KMS-11 (cell line): Measurements from ENCODE around the gene ABLIM1.

Experiments
- H2AFZ ChIP-seq: fragments of 200-600 bp; sonication (generic); 2 replicates; pipeline ENCODE4 v1.6.1; 2016; ENCODE audit warnings: antibody characterized with exemption, mixed run types, low read depth
- H3K27ac ChIP-seq: fragments of 200-600 bp; sonication (generic); 2 replicates; pipeline ENCODE4 v1.6.1; 2016; ENCODE audit warnings: mild to moderate bottlenecking, mixed run types
- H3K27me3 ChIP-seq: fragments of 200-600 bp; sonication (generic); 2 replicates; pipeline ENCODE4 v1.6.1; 2017; ENCODE audit warnings: mild to moderate bottlenecking, low read depth, mixed run types, moderate library complexity; ENCODE audit not compliant: insufficient read depth
- H3K36me3 ChIP-seq: fragments of 200-600 bp; sonication (generic); 2 replicates; pipeline ENCODE4 v1.6.1; 2017; ENCODE audit warnings: mild to moderate bottlenecking, mixed run types; ENCODE audit not compliant: insufficient read depth
- H3K4me1 ChIP-seq: fragments of 200-600 bp; sonication (generic); 2 replicates; pipeline ENCODE4 v1.6.1; 2016; ENCODE audit warnings: mild to moderate bottlenecking, low read depth, mixed run types; ENCODE audit not compliant: poor library complexity, severe bottlenecking
- H3K4me2 ChIP-seq: fragments of 200-600 bp; sonication (generic); 2 replicates; pipeline ENCODE4 v1.7.0; 2016; ENCODE audit warnings: mild to moderate bottlenecking, mixed run types
- H3K4me3 ChIP-seq: fragments of 200-600 bp; sonication (generic); IDR thresholded peaks from 2 replicates; pipeline ENCODE4 v1.6.1; 2017; ENCODE audit warnings: low read depth, low read length, mixed read lengths; ENCODE audit not compliant: insufficient read depth
- H3K79me2 ChIP-seq: fragments of 200-600 bp; sonication (generic); 2 replicates; pipeline ENCODE4 v1.6.1; 2016; ENCODE audit warnings: low read depth, mixed run types; ENCODE audit not compliant: insufficient read depth
- H3K9ac ChIP-seq: fragments of 200-600 bp; sonication (generic); 2 replicates; pipeline ENCODE4 v1.6.1; 2016; ENCODE audit warnings: mild to moderate bottlenecking, mixed run types
- H4K20me1 ChIP-seq: fragments of 200-600 bp; sonication (generic); 2 replicates; pipeline ENCODE4 v1.6.1; 2016; ENCODE audit warnings: mild to moderate bottlenecking, mixed run types; ENCODE audit not compliant: insufficient read depth
- TF ChIP-seq, protein P1 (sequence below): fragments of 200-600 bp; sonication (generic); conservative IDR thresholded peaks from 2 replicates; pipeline ENCODE4 v1.6.1; 2017; ENCODE audit warnings: low read depth, mild to moderate bottlenecking, antibody characterized with exemption, low read length, moderate library complexity, mixed read lengths

Gene ABLIM1

DNA sequence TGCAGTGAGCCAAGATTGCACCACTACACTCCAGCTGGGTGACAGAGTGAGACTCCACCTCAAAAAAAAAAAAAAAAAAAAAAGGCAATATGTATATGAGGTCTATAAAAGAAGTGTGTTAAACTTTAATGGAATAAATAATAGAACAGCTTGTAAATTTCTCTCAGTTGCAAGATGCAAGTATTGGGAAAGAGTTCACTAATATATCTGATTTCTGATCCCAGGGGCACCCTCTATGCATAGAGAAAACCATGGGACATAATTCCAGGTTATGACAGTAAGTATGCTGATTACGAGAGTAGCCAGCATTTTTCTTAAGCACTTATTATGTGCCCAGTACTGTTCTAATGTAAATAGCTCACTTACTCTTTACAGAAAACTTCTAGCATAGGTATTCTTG lies 187.7 kb downstream of the ABLIM1 start:
- no peaks in the 10 kb centered on the region for H3K27me3 ChIP-seq
- TF ChIP-seq, protein P1, sequence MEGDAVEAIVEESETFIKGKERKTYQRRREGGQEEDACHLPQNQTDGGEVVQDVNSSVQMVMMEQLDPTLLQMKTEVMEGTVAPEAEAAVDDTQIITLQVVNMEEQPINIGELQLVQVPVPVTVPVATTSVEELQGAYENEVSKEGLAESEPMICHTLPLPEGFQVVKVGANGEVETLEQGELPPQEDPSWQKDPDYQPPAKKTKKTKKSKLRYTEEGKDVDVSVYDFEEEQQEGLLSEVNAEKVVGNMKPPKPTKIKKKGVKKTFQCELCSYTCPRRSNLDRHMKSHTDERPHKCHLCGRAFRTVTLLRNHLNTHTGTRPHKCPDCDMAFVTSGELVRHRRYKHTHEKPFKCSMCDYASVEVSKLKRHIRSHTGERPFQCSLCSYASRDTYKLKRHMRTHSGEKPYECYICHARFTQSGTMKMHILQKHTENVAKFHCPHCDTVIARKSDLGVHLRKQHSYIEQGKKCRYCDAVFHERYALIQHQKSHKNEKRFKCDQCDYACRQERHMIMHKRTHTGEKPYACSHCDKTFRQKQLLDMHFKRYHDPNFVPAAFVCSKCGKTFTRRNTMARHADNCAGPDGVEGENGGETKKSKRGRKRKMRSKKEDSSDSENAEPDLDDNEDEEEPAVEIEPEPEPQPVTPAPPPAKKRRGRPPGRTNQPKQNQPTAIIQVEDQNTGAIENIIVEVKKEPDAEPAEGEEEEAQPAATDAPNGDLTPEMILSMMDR = no peak
- no peak overlapping the region for H3K9ac ChIP-seq
- H4K20me1 ChIP-seq = no peaks in the 10 kb centered on the region
- H3K4me3 ChIP-seq = no peak overlapping the region
- peaks cover 9% of the 10 kb centered on the region for H3K4me1 ChIP-seq
- H3K27ac ChIP-seq = no peak overlapping the region
- no peak overlapping the region for H2AFZ ChIP-seq
- no peak overlapping the region for H3K4me2 ChIP-seq
- H3K36me3 ChIP-seq = no peaks in the 10 kb centered on the region
- H3K79me2 ChIP-seq = no peaks in the 10 kb centered on the region

DNA sequence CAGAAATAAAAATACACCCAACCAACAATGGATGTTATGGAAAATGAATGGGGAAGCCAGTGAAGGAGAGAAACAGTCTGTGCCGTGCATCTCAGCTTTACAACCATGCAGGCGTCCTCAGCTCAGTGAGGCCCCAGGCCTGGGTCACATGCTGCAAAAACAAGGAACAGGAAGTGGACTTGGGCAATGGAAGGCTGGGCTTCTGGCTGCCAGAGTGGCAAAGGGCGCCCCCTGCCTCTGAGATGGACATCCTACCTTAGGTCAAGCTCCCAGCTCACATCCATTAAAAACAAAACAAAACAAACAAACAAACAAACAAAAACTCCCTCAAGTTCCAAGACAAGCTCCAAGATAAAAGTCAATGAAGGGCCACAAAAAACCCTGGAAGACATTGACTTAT lies 199.1 kb downstream of the ABLIM1 start:
- Histone ChIP-seq H2AFZ (no peak overlapping the region), H3K27me3 (no peaks in the 10 kb centered on the region), H3K9ac (no peak overlapping the region), H4K20me1 (no peaks in the 10 kb centered on the region), H3K79me2 (no peaks in the 10 kb centered on the region), H3K27ac (no peak overlapping the region), H3K4me1 (no peaks in the 10 kb centered on the region), H3K4me3 (no peak overlapping the region), H3K4me2 (no peak overlapping the region), H3K36me3 (no peaks in the 10 kb centered on the region)
- TF ChIP-seq, protein P1 = peak; percentile 65

DNA sequence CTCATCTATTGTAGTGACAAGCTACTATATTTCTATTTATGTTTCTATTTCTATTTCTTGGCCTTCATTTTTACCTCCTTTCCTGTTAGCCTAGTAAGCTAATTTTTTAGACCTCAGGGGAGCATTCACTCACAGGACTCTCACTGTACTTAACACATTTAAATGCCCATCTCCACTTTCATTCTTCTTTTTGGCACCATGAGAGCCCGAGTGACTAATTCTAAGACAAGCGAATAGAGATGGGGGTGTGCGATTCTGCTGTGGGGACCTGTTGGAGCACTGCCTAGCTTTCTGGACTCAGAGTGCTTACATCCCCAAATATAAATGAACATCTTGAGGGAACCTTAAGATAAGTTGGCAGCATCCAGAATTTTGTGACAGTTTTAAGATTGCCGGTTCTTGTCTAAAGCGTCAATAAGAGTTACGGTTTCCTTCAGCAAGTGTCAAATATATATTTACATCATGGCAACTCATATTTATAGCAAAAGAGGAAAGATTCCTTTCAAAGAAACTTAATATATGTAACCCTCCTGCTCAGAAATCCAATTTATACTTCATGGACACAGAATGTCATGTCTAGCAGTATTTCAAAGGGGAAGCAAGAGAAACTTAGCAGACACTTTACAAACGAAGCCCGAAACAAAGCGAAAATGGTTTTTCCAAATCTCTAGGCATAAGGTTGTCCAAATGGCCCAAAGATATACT lies 199.7 kb downstream of the ABLIM1 start:
- no peaks in the 10 kb centered on the region for H4K20me1 ChIP-seq
- no peak overlapping the region for H3K9ac ChIP-seq
- H2AFZ ChIP-seq = no peak overlapping the region
- H3K36me3 ChIP-seq = no peaks in the 10 kb centered on the region
- H3K4me2 ChIP-seq = no peak overlapping the region
- no peaks in the 10 kb centered on the region for H3K27me3 ChIP-seq
- no peaks in the 10 kb centered on the region for H3K79me2 ChIP-seq
- TF ChIP-seq, protein P1 = no peak
- H3K4me3 ChIP-seq = no peak overlapping the region
- no peak overlapping the region for H3K27ac ChIP-seq
- no peaks in the 10 kb centered on the region for H3K4me1 ChIP-seq

DNA sequence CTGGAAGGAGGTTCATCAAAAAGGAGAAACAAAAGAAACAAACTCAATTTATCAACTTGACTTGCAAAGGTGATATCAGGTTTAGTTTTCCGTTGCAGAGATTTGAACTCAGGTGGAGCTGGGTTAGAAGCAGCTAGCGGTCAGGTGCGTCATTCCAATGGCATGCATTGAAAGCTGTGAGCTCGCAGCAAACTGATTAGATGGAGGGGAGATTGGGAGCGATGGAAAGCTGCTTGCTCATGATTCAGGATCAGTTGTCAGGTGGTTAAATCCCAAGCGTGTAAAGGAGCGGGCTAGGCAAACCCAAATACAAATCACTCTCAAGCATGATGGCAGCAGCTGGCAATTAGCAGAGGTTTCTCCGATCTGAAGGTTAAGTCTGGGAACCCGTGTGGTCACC lies 204.5 kb downstream of the ABLIM1 start:
- peaks cover 6% of the 10 kb centered on the region for H3K4me1 ChIP-seq
- no peak overlapping the region for H3K27ac ChIP-seq
- no peaks in the 10 kb centered on the region for H3K79me2 ChIP-seq
- no peak overlapping the region for H3K9ac ChIP-seq
- H3K36me3 ChIP-seq = no peaks in the 10 kb centered on the region
- TF ChIP-seq, protein P1 = no peak
- no peak overlapping the region for H3K4me3 ChIP-seq
- no peak overlapping the region for H3K4me2 ChIP-seq
- H3K27me3 ChIP-seq = no peaks in the 10 kb centered on the region
- H2AFZ ChIP-seq = no peak overlapping the region
- H4K20me1 ChIP-seq = no peaks in the 10 kb centered on the region
